ENCODE results near the gene PRSS48. TPM values are rescaled to one million over a fixed set of nuclear protein-coding genes. Genes with fewer than 3 reads are reported as not detected.
"Not testable (repeated sequence)": the region's sequence is repeated elsewhere in the genome, so short reads cannot be mapped to it uniquely, and the experiment has no call there.

PRSS48 gene
- total RNA-seq, 1 donor from 2014 or later, result not detected

GRCh38 chr4:151233600-151233999 lies 43.4 kb upstream of the PRSS48 start:
- no peak for DNase-seq (ENCODE audit: low read depth)
- H3K4me3 ChIP-seq (ENCODE audit: low read depth, low read length), result no peak overlapping the region
- no peaks in the 10 kb centered on the region for H3K27me3 ChIP-seq (ENCODE audit: control insufficient read depth, insufficient read depth, low read length)
- no peaks in the 10 kb centered on the region for H3K36me3 ChIP-seq (ENCODE audit: control insufficient read depth, insufficient read depth, low read length)
- no peak for TF ChIP-seq CTCF (IDR thresholded peaks at IDR 0.05; ENCODE audit: insufficient read depth, low read length, poor library complexity, severe bottlenecking)

- H3K36me3 ChIP-seq (ENCODE audit: control insufficient read depth, insufficient read depth, low read length); H3K27me3 ChIP-seq (ENCODE audit: control insufficient read depth, insufficient read depth, low read length); H3K4me3 ChIP-seq (ENCODE audit: low read depth, low read length); DNase-seq (ENCODE audit: low read depth): not testable (repeated sequence)
These were observed 41.6 kb upstream of the PRSS48 start for GRCh38 chr4:151235373-151235772.

GRCh38 chr4:151236036-151236435 lies 40.9 kb upstream of the PRSS48 start:
- no peak for DNase-seq (ENCODE audit: low read depth)
- no peaks in the 10 kb centered on the region for H3K27me3 ChIP-seq (ENCODE audit: control insufficient read depth, insufficient read depth, low read length)
- TF ChIP-seq CTCF (IDR thresholded peaks at IDR 0.05; ENCODE audit: insufficient read depth, low read length, poor library complexity, severe bottlenecking), result no peak
- H3K36me3 ChIP-seq (ENCODE audit: control insufficient read depth, insufficient read depth, low read length), result no peaks in the 10 kb centered on the region
- no peak overlapping the region for H3K4me3 ChIP-seq (ENCODE audit: low read depth, low read length)

GRCh38 chr4:151238477-151238876 lies 38.5 kb upstream of the PRSS48 start:
- Histone ChIP-seq H3K4me3 (ENCODE audit: low read depth, low read length) (no peak overlapping the region), H3K36me3 (ENCODE audit: control insufficient read depth, insufficient read depth, low read length) (no peaks in the 10 kb centered on the region), H3K27me3 (ENCODE audit: control insufficient read depth, insufficient read depth, low read length) (no peaks in the 10 kb centered on the region)
- no peak for DNase-seq (ENCODE audit: low read depth)
- peak; percentile 1 for TF ChIP-seq CTCF (IDR thresholded peaks at IDR 0.05; ENCODE audit: insufficient read depth, low read length, poor library complexity, severe bottlenecking)

GRCh38 chr4:151239608-151240007 lies 37.4 kb upstream of the PRSS48 start:
- no peak for TF ChIP-seq CTCF (IDR thresholded peaks at IDR 0.05; ENCODE audit: insufficient read depth, low read length, poor library complexity, severe bottlenecking)
- DNase-seq (ENCODE audit: low read depth), result no peak
- Histone ChIP-seq H3K27me3 (ENCODE audit: control insufficient read depth, insufficient read depth, low read length) (no peaks in the 10 kb centered on the region), H3K36me3 (ENCODE audit: control insufficient read depth, insufficient read depth, low read length) (no peaks in the 10 kb centered on the region), H3K4me3 (ENCODE audit: low read depth, low read length) (no peak overlapping the region)

- H3K27me3 ChIP-seq (ENCODE audit: control insufficient read depth, insufficient read depth, low read length), result no peaks in the 10 kb centered on the region
- no peak for DNase-seq (ENCODE audit: low read depth)
- no peaks in the 10 kb centered on the region for H3K36me3 ChIP-seq (ENCODE audit: control insufficient read depth, insufficient read depth, low read length)
- no peak overlapping the region for H3K4me3 ChIP-seq (ENCODE audit: low read depth, low read length)
- no peak for TF ChIP-seq CTCF (IDR thresholded peaks at IDR 0.05; ENCODE audit: insufficient read depth, low read length, poor library complexity, severe bottlenecking)
These were observed 34.7 kb upstream of the PRSS48 start for GRCh38 chr4:151242305-151242704.
